ENCODE results near the gene TMEM59L. TPM values are rescaled to one million over a fixed set of nuclear protein-coding genes. Genes with fewer than 3 reads are reported as not detected.
A peak's percentile ranks its signal among the peaks of the same experiment; 100 is the strongest.

TMEM59L gene
- total and polyA plus RNA-seq, 2 of the 13 experiments (the other 11 are each of a cell fraction or from before 2014, with no cell fraction given), result 0.97 to 5.5 TPM

GRCh38 chr19:18571564-18572344 lies 40.9 kb upstream of the TMEM59L start, which contains the start of gene UBA52 (continued):
- peak; percentile 97 for TF ChIP-seq KAT8 (CRISPR knock-in tag; IDR thresholded peaks at IDR 0.05)
- peak; percentile 43; the same call in 1 of the 2 replicates for TF ChIP-seq RAD51 (IDR thresholded peaks at IDR 0.05; ENCODE audit: borderline replicate concordance)
- TF ChIP-seq HOXA7 (CRISPR knock-in tag; IDR thresholded peaks at IDR 0.05), result no peak
- peak; percentile 100 for TF ChIP-seq ZBTB21 (CRISPR knock-in tag; IDR thresholded peaks at IDR 0.05)
- TF ChIP-seq NCOA1 (CRISPR knock-in tag; IDR thresholded peaks at IDR 0.05), result peak; percentile 91; the same call in 1 of the 2 replicates
- no peak for TF ChIP-seq ZNF17 (CRISPR knock-in tag; IDR thresholded peaks at IDR 0.05)
- TF ChIP-seq SIX1 (CRISPR knock-in tag; IDR thresholded peaks at IDR 0.05; ENCODE audit: borderline replicate concordance), result peak; percentile 85
- TF ChIP-seq, protein P1, sequence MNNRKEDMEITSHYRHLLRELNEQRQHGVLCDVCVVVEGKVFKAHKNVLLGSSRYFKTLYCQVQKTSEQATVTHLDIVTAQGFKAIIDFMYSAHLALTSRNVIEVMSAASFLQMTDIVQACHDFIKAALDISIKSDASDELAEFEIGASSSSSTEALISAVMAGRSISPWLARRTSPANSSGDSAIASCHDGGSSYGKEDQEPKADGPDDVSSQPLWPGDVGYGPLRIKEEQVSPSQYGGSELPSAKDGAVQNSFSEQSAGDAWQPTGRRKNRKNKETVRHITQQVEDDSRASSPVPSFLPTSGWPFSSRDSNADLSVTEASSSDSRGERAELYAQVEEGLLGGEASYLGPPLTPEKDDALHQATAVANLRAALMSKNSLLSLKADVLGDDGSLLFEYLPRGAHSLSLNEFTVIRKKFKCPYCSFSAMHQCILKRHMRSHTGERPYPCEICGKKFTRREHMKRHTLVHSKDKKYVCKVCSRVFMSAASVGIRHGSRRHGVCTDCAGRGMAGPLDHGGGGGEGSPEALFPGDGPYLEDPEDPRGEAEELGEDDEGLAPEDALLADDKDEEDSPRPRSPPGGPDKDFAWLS (CRISPR knock-in tag; IDR thresholded peaks at IDR 0.05; ENCODE audit: borderline replicate concordance), result peak; percentile 34; the same call in 1 of the 2 replicates
- TF ChIP-seq JUNB (CRISPR knock-in tag; IDR thresholded peaks at IDR 0.05; ENCODE audit: borderline replicate concordance), result no peak
- TF ChIP-seq, protein P2, sequence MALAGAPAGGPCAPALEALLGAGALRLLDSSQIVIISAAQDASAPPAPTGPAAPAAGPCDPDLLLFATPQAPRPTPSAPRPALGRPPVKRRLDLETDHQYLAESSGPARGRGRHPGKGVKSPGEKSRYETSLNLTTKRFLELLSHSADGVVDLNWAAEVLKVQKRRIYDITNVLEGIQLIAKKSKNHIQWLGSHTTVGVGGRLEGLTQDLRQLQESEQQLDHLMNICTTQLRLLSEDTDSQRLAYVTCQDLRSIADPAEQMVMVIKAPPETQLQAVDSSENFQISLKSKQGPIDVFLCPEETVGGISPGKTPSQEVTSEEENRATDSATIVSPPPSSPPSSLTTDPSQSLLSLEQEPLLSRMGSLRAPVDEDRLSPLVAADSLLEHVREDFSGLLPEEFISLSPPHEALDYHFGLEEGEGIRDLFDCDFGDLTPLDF (CRISPR knock-in tag; IDR thresholded peaks at IDR 0.05), result peak; percentile 87
- TF ChIP-seq CSRNP1 (CRISPR knock-in tag; IDR thresholded peaks at IDR 0.05), result peak; percentile 65
- TF ChIP-seq, protein P3, sequence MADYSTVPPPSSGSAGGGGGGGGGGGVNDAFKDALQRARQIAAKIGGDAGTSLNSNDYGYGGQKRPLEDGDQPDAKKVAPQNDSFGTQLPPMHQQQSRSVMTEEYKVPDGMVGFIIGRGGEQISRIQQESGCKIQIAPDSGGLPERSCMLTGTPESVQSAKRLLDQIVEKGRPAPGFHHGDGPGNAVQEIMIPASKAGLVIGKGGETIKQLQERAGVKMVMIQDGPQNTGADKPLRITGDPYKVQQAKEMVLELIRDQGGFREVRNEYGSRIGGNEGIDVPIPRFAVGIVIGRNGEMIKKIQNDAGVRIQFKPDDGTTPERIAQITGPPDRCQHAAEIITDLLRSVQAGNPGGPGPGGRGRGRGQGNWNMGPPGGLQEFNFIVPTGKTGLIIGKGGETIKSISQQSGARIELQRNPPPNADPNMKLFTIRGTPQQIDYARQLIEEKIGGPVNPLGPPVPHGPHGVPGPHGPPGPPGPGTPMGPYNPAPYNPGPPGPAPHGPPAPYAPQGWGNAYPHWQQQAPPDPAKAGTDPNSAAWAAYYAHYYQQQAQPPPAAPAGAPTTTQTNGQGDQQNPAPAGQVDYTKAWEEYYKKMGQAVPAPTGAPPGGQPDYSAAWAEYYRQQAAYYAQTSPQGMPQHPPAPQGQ (CRISPR knock-in tag; IDR thresholded peaks at IDR 0.05; ENCODE audit: borderline replicate concordance), result no peak
- peak; percentile 95 for TF ChIP-seq ZNF501 (CRISPR knock-in tag; IDR thresholded peaks at IDR 0.05)
- TF ChIP-seq, protein P4, sequence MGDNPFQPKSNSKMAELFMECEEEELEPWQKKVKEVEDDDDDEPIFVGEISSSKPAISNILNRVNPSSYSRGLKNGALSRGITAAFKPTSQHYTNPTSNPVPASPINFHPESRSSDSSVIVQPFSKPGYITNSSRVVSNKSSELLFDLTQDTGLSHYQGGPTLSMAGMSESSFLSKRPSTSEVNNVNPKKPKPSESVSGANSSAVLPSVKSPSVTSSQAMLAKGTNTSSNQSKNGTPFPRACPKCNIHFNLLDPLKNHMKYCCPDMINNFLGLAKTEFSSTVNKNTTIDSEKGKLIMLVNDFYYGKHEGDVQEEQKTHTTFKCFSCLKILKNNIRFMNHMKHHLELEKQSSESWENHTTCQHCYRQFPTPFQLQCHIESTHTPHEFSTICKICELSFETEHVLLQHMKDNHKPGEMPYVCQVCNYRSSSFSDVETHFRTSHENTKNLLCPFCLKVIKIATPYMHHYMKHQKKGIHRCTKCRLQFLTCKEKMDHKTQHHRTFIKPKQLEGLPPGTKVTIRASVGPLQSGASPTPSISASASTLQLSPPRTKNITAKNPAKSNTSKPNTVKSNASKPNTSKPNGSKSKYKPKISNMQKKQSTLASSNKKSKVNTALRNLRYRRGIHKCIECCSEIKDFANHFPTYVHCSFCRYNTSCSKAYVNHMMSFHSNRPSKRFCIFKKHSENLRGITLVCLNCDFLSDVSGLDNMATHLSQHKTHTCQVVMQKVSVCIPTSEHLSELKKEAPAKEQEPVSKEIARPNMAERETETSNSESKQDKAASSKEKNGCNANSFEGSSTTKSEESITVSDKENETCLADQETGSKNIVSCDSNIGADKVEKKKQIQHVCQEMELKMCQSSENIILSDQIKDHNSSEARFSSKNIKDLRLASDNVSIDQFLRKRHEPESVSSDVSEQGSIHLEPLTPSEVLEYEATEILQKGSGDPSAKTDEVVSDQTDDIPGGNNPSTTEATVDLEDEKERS (CRISPR knock-in tag; IDR thresholded peaks at IDR 0.05), result 0 out of 2 replicates have a peak, but pooled peaks have one; percentile 14
- TF ChIP-seq ZNF605 (CRISPR knock-in tag; IDR thresholded peaks at IDR 0.05), result peak; percentile 81; the same call in 1 of the 2 replicates
- TF ChIP-seq, protein P5, sequence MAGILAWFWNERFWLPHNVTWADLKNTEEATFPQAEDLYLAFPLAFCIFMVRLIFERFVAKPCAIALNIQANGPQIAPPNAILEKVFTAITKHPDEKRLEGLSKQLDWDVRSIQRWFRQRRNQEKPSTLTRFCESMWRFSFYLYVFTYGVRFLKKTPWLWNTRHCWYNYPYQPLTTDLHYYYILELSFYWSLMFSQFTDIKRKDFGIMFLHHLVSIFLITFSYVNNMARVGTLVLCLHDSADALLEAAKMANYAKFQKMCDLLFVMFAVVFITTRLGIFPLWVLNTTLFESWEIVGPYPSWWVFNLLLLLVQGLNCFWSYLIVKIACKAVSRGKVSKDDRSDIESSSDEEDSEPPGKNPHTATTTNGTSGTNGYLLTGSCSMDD (CRISPR knock-in tag; IDR thresholded peaks at IDR 0.05), result no peak
- TF ChIP-seq ZFP36L2 (CRISPR knock-in tag; IDR thresholded peaks at IDR 0.05), result no peak
